ENCODE measurements around the gene TLL1.

GRCh38 chr4:165834116-165834515 lies 38.9 kb upstream of the TLL1 start:
- TF ChIP-seq CTCF (conservative IDR thresholded peaks at IDR 0.05; ENCODE audit: low read length) (no peak), EZH2phosphoT487 (IDR thresholded peaks at IDR 0.05; ENCODE audit: borderline replicate concordance, low read depth, low read length) (no peak)
